Epithelial cell of esophagus (primary cell): ENCODE results near the gene TTC7B.

Experiments used
- DNase-seq: peaks from one replicate; pipeline ENCODE4 v3.0.0; 2010; ENCODE audit warnings: low read depth
- H3K4me3 ChIP-seq: 2 replicates; pipeline ENCODE4 v1.5.1; 2011; ENCODE audit warnings: mild to moderate bottlenecking, low read length, control low read depth
- CTCF ChIP-seq: IDR thresholded peaks from 2 replicates; pipeline ENCODE4 v1.5.1; 2011; ENCODE audit warnings: low read depth, mild to moderate bottlenecking, low read length, control low read depth, inconsistent platforms; ENCODE audit not compliant: insufficient read depth; ENCODE audit errors: missing control alignments

Gene TTC7B

GRCh38 chr14:90669731-90670130, 146.5 kb downstream of the TTC7B start:
- no peak for TF ChIP-seq CTCF
- no peak for DNase-seq
- H3K4me3 ChIP-seq = no peak overlapping the region

DNA sequence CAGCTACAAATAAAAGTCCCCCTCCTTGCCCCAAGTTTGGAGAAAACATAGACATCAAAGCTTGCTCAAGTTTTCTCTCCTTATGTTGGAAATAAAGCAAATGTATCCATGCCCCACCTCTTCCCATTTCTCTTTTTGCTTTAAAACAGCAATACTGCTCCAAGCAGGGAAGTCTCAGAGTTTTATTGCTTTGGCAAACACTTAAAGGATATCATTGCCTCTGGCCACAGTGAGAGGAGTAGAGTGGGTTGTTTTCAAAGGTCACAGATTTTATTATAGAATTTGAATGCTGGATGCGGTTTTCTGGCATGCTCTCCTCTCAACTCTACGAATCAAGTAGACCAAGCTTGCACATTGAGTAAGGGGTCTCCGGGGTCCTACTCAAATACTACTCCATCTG, 149.7 kb downstream of the TTC7B start:
- no peak overlapping the region for H3K4me3 ChIP-seq
- DNase-seq = no peak
- no peak for TF ChIP-seq CTCF

DNA sequence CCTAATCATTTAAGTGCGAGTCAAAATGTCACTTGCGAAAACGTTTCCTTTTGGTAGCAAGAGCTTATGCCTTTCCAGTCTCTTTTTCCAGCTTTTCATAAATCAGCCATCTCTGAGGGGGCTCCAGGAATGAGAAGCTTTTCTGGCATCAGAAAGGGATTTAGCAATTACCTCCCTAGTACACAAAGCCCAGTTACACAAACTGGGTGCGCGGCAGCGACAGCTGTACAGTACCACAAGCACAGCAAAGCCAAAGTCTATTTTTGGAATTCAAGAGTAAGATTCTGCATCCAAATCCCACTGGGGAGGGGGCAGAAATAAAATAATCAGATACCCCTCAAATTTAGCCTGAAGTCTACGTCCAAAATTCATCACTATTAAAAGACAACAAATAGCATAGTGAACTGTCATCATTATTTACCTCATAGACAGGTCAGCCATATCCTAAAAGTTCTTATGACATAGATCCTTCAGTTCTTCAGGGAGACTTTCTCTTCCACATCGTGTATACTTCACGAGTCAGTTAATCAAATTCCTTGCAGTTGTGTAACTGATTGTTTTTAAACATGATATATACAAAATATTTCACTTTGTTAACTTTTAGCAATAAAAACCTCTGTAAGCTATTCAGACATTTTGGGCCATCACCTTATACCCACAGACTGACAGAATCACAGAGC, 150.8 kb downstream of the TTC7B start:
- H3K4me3 ChIP-seq = no peak overlapping the region
- no peak for DNase-seq
- TF ChIP-seq CTCF = no peak

- H3K4me3 ChIP-seq = no peak overlapping the region
- DNase-seq = no peak
- no peak for TF ChIP-seq CTCF
Observed at GRCh38 chr14:90664911-90665310, 151.3 kb downstream of the TTC7B start.

DNA sequence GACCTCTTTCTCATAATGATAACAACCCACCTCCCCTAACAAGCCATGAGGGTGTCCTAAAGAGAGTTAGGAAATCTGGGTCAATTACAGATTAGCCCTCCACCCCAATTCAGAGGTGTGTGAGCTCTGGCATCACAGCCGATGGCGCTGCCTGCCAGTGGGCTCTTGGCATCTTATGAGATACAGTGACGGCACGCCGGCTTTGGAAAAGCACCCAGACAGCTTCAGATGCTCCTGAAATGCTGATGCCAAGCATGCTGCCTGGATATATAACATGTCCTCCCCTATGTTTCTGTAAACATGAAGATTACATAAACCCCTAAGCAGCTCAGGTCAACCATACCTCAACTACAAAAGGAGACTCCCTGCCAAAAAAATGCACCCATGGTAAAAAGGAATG, 152.6 kb downstream of the TTC7B start:
- DNase-seq = no peak
- no peak overlapping the region for H3K4me3 ChIP-seq
- no peak for TF ChIP-seq CTCF

DNA sequence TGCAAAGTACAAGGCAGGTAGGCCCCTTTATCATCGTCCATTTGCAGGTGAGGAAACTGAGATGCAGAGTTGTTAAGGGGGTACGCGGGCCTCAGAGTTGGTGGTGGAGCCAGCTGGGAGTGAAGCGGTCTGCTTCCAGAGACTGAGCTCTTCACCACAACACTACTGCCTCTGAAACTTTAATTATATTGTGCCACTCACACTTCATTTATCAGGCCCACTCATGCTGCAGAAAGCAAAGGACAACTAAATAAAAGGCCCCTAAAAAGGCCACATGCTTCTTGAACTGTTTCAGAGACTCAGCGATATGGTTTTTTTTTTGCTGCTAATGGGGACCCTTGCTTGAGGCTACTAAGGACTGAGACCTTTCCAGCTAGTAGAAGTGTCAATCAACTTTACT, 153.1 kb downstream of the TTC7B start:
- DNase-seq = no peak
- no peak for TF ChIP-seq CTCF
- H3K4me3 ChIP-seq = no peak overlapping the region

DNA sequence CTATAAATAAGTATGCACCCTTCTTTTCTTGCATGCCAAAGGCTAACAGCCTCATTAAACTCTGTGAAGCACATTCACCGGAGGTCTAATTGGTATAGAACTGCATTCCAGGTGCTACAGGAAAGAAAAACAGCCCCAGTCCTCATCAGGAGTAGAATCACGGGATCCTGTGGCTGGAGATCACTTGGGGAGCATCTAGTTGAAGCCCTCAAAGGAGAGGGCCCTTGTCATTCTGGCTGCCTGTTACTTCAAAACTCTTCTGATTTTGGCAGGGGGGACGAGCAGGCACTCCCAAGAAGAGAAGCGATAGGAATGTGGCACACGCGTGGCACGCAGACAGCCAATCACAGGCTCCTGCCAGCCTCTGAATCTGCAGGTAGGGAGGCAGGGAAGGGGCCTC, 154.4 kb downstream of the TTC7B start:
- no peak for TF ChIP-seq CTCF
- no peak for DNase-seq
- no peak overlapping the region for H3K4me3 ChIP-seq
